Stimulated activated naive CD8-positive, alpha-beta T cell treated with anti-CD3 and anti-CD28 coated beads, Interleukin-15, Interleukin-2, amounts not matched to agents 100 U/mL and 50 U/mL, for 24 hours (primary cell): ENCODE data around the gene SRSF5.
"Not testable (repeated sequence)": the region's sequence is repeated elsewhere in the genome, so short reads cannot be mapped to it uniquely, and the experiment has no call there.

Source experiments
- ATAC-seq: fragments of 150-1000 bp; cut with Tn5 transposase; one replicate; pipeline ENCODE4 v1.10.0; 2021
- DNase-seq: peaks from one replicate; pipeline ENCODE4 v3.0.0; 2021

SRSF5 gene

GRCh38 chr14:69808919-69809808 is 42.2 kb downstream of the SRSF5 start:
- ATAC-seq (no peak), DNase-seq (no peak)

GRCh38 chr14:69811227-69811867 is 44.4 kb downstream of the SRSF5 start:
- DNase-seq (no peak), ATAC-seq (no peak)

GRCh38 chr14:69811868-69812252 is 44.9 kb downstream of the SRSF5 start:
- no peak for DNase-seq

DNA sequence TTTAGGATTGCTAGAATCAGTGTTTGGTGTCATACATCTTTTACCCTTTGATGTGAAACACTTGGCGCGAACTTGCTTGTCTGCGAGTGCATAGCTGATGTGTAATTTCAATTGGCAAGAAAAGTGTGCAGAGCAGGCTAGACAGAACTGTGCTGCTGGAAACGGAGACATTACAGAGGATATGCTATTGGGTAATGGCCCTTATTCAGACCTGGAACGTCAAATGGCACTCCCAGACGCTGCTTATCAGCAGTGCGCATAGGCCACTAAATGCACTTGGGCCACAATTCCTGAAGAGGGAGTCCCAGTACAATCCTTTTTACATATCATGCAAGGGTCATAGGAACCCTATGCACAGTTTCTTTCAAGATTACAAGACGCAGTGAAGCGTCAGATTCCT is 45.8 kb downstream of the SRSF5 start:
- DNase-seq: no peak
- ATAC-seq: no peak

More at GRCh38 chr14:69811868-69812252, 44.9 kb downstream of the SRSF5 start:
- ATAC-seq: no peak

DNA sequence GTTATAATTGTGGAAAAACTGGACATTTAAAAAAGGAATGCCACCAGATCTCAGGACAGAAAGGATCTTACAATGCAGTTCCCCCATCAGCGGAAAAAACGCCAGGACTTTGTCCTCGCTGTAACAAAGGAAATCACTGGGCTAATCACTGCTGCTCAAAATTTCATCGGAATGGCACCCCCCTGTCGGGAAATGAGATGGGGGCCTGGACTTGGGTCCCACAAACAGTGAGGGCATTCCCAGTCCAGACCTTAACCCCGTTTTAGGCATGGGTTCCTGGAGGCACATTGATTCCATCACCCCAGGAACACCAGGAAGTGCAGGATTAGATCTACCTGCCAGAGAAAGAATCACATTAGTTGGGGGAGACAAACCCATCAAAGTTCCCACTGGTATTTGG is 46.4 kb downstream of the SRSF5 start:
- ATAC-seq, DNase-seq: not testable (repeated sequence)

GRCh38 chr14:69814397-69814796 is 47.5 kb downstream of the SRSF5 start:
- ATAC-seq (no peak), DNase-seq (no peak)

GRCh38 chr14:69815556-69815955 is 48.6 kb downstream of the SRSF5 start:
- ATAC-seq: no peak

DNA sequence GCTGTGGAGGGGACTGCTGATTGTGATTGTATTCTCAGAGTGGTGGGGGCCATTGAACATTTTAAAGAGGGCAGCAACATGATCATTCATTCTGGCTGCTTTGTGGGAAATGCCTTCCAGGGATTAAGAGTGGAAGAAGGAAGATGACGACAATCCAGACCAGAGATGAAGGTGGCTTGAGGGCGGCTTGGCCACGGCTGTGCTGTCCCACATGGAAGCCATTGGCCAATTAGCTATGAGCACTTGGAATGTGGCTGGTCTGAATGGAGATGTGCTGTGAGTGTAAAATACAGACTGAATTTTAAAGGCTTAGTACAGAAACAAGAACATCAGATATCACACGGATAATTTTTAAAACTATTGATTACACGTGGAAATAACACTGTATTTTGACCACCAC is 49.3 kb downstream of the SRSF5 start:
- ATAC-seq (no peak), DNase-seq (no peak)

More at GRCh38 chr14:69815556-69815955, 48.6 kb downstream of the SRSF5 start:
- no peak for DNase-seq

- ATAC-seq (peak; percentile 81), DNase-seq (peak; percentile 60)
Observed at GRCh38 chr14:69818758-69819191, 51.8 kb downstream of the SRSF5 start.

DNA sequence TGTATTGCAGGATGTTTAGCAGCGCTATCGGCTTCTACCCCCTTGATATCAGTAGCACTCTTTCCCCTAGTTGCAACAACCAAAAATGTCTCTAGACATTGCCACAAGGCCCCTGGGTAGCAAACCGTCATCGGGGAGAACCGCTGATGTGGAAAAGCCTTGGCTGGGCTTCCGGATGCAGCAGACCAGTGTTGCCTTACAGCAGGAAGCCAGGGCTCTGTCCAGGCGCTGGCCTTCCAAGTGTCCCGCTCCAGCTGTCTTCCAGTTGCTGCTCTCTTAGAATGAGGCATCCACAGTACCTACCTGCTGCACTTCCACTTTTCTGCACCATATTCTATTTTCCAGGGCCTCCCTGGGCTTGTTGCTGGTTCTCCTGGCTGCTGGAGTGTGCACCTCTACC is 52.7 kb downstream of the SRSF5 start:
- DNase-seq (no peak), ATAC-seq (no peak)

DNA sequence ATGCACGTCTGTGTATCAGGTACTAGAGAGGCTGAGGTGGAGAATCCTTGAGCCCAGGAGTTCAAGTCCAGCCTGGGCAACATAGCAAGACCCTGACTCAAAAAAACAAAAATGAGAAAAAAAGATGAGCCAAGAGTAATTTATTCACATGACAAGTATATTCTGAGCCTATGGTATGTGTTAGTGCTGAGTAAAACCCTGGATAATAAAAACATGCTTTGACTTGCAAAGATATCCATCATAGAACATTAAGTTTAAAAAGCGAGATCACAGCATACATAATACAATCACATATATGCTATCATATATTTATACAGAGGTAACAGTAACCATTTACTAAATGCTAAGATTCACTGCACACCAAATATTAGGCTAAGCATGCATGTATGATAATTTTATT is 54.0 kb downstream of the SRSF5 start:
- DNase-seq (no peak), ATAC-seq (no peak)
